ENCODE results near the gene ASCL1.

- TF ChIP-seq POLR2A (IDR thresholded peaks at IDR 0.05) (no peak), CTCF (IDR thresholded peaks at IDR 0.05) (no peak)
These were observed 34.8 kb downstream of the ASCL1 start for GRCh38 chr12:102992297-102992696.

Measured in adrenal gland (tissue), 5 donors.